GM19372 (cell line): ENCODE measurements around the gene PPDPF.
"Not testable (repeated sequence)": the region's sequence is repeated elsewhere in the genome, so short reads cannot be mapped to it uniquely, and the experiment has no call there.

Experiments
- ATAC-seq: cut with Tn5 transposase; IDR thresholded peaks from one replicate; pipeline ENCODE4 v1.9.1; 2021; ENCODE audit warnings: mild to moderate bottlenecking, low read depth, moderate library complexity; ENCODE audit not compliant: unreplicated experiment

Gene PPDPF

GRCh38 chr20:63520504-63520933 is at the start of gene PPDPF:
Gene PPDPF, plus strand, starts transcription at chr20:63520765. Its CDS starts 544 bp downstream, at chr20:63521309.
- peak; percentile 82 for ATAC-seq

- no peak for ATAC-seq
Measured at GRCh38 chr20:63471002-63471716, 49.4 kb upstream of the PPDPF start.

- no peak for ATAC-seq
Measured at GRCh38 chr20:63471717-63471980, 48.9 kb upstream of the PPDPF start.

- ATAC-seq, result no peak
Measured at GRCh38 chr20:63471981-63472831, 48.4 kb upstream of the PPDPF start, which contains the start of gene KCNQ2. Gene KCNQ2, minus strand, starts transcription at chr20:63472655. Its CDS starts 192 bp downstream, at chr20:63472463.

- ATAC-seq, result no peak
Measured at GRCh38 chr20:63472862-63473390, 47.6 kb upstream of the PPDPF start.

- no peak for ATAC-seq
Measured at GRCh38 chr20:63473555-63474449, 46.8 kb upstream of the PPDPF start.

- no peak for ATAC-seq
Measured at GRCh38 chr20:63475209-63475608, 45.4 kb upstream of the PPDPF start.

GRCh38 chr20:63477061-63477616 is 43.4 kb upstream of the PPDPF start:
- ATAC-seq, result no peak

- no peak for ATAC-seq
Measured at GRCh38 chr20:63477944-63478343, 42.6 kb upstream of the PPDPF start.

GRCh38 chr20:63478346-63479302 is 41.9 kb upstream of the PPDPF start:
- ATAC-seq, result no peak

GRCh38 chr20:63479695-63480419 is 40.7 kb upstream of the PPDPF start:
- not testable (repeated sequence) for ATAC-seq

- ATAC-seq, result no peak
Measured at GRCh38 chr20:63481503-63481902, 39.1 kb upstream of the PPDPF start.

- ATAC-seq, result no peak
Measured at GRCh38 chr20:63482021-63482587, 38.5 kb upstream of the PPDPF start.

GRCh38 chr20:63483834-63484233 is 36.7 kb upstream of the PPDPF start:
- no peak for ATAC-seq

- no peak for ATAC-seq
Measured at GRCh38 chr20:63484236-63484635, 36.3 kb upstream of the PPDPF start.

GRCh38 chr20:63484651-63485403 is 35.7 kb upstream of the PPDPF start:
- no peak for ATAC-seq

- ATAC-seq, result no peak
Measured at GRCh38 chr20:63486300-63486855, 34.2 kb upstream of the PPDPF start.
